ENCODE measurements around the gene CBX1.

The CBX1 gene

GRCh38 chr17:48044851-48045250 is 56.4 kb downstream of the CBX1 start:
- Histone ChIP-seq H2AFZ (ENCODE audit: low read length) (no peak overlapping the region), H3K79me2 (ENCODE audit: low read length) (peaks cover 25% of the 10 kb centered on the region), H3K4me2 (ENCODE audit: low read depth, low read length) (no peak overlapping the region), H3K36me3 (replicated peaks; ENCODE audit: insufficient read depth, low read length) (no peaks in the 10 kb centered on the region), H3F3A (ENCODE audit: insufficient read depth, low read length) (peaks cover 10% of the 10 kb centered on the region), H3K9me3 (replicated peaks; ENCODE audit: insufficient read depth, low read length) (no peaks in the 10 kb centered on the region), H3K27ac (ENCODE audit: low read length) (no peak overlapping the region), H4K20me1 (ENCODE audit: insufficient read depth, low read length) (no peaks in the 10 kb centered on the region), H3K9ac (ENCODE audit: low read length) (no peak overlapping the region), H3K27me3 (replicated peaks; ENCODE audit: insufficient read depth, low read length) (no peaks in the 10 kb centered on the region), H3K4me1 (ENCODE audit: low read length) (peaks cover 6% of the 10 kb centered on the region; the same call in 1 of the 2 replicates), H3K4me3 (ENCODE audit: low read length) (no peak overlapping the region), H3K9me2 (replicated peaks; ENCODE audit: insufficient read depth, low read length) (no peaks in the 10 kb centered on the region)
- TF ChIP-seq CTCF (IDR thresholded peaks at IDR 0.05; ENCODE audit: low read length) (no peak), EZH2phosphoT487 (IDR thresholded peaks at IDR 0.05; ENCODE audit: low read length) (no peak), EZH2 (optimal IDR thresholded peaks at IDR 0.05; ENCODE audit: low read depth, low read length) (no peak)
- DNase-seq, result no peak

- H3K27me3 ChIP-seq (replicated peaks; ENCODE audit: insufficient read depth, low read length), result 0 out of 2 replicates have a peak, but pooled peaks cover under 1% of the 10 kb centered on the region
- H3K4me2 ChIP-seq (ENCODE audit: low read depth, low read length), result no peak overlapping the region
- H3K4me1 ChIP-seq (ENCODE audit: low read length), result 0 out of 2 replicates have a peak, but pooled peaks cover 5% of the 10 kb centered on the region
- no peak overlapping the region for H3K9ac ChIP-seq (ENCODE audit: low read length)
- peaks cover 13% of the 10 kb centered on the region for H3K79me2 ChIP-seq (ENCODE audit: low read length)
- no peak for TF ChIP-seq CTCF (IDR thresholded peaks at IDR 0.05; ENCODE audit: low read length)
- H3K4me3 ChIP-seq (ENCODE audit: low read length), result no peak overlapping the region
- H3K36me3 ChIP-seq (replicated peaks; ENCODE audit: insufficient read depth, low read length), result no peaks in the 10 kb centered on the region
- H3K27ac ChIP-seq (ENCODE audit: low read length), result no peak overlapping the region
- no peaks in the 10 kb centered on the region for H3K9me3 ChIP-seq (replicated peaks; ENCODE audit: insufficient read depth, low read length)
- H3F3A ChIP-seq (ENCODE audit: insufficient read depth, low read length), result no peaks in the 10 kb centered on the region
- H2AFZ ChIP-seq (ENCODE audit: low read length), result no peak overlapping the region
- no peaks in the 10 kb centered on the region for H3K9me2 ChIP-seq (replicated peaks; ENCODE audit: insufficient read depth, low read length)
- no peak for DNase-seq
- no peaks in the 10 kb centered on the region for H4K20me1 ChIP-seq (ENCODE audit: insufficient read depth, low read length)
Observed at GRCh38 chr17:48043176-48043575, 58.1 kb downstream of the CBX1 start.

- no peak overlapping the region for H3K27ac ChIP-seq (ENCODE audit: low read length)
- H3K27me3 ChIP-seq (replicated peaks; ENCODE audit: insufficient read depth, low read length), result 0 out of 2 replicates have a peak, but pooled peaks cover 7% of the 10 kb centered on the region
- no peak overlapping the region for H3K4me3 ChIP-seq (ENCODE audit: low read length)
- no peaks in the 10 kb centered on the region for H3K9me2 ChIP-seq (replicated peaks; ENCODE audit: insufficient read depth, low read length)
- no peaks in the 10 kb centered on the region for H3F3A ChIP-seq (ENCODE audit: insufficient read depth, low read length)
- no peaks in the 10 kb centered on the region for H3K9me3 ChIP-seq (replicated peaks; ENCODE audit: insufficient read depth, low read length)
- H3K9ac ChIP-seq (ENCODE audit: low read length), result no peak overlapping the region
- H3K79me2 ChIP-seq (ENCODE audit: low read length), result no peaks in the 10 kb centered on the region
- no peak overlapping the region for H2AFZ ChIP-seq (ENCODE audit: low read length)
- H3K4me1 ChIP-seq (ENCODE audit: low read length), result no peaks in the 10 kb centered on the region
- no peak overlapping the region for H3K4me2 ChIP-seq (ENCODE audit: low read depth, low read length)
- DNase-seq, result no peak
- no peak for TF ChIP-seq EZH2 (optimal IDR thresholded peaks at IDR 0.05; ENCODE audit: low read depth, low read length)
- no peak for TF ChIP-seq EZH2phosphoT487 (IDR thresholded peaks at IDR 0.05; ENCODE audit: low read length)
- TF ChIP-seq CTCF (IDR thresholded peaks at IDR 0.05; ENCODE audit: low read length), result no peak
- H4K20me1 ChIP-seq (ENCODE audit: insufficient read depth, low read length), result no peaks in the 10 kb centered on the region
- no peaks in the 10 kb centered on the region for H3K36me3 ChIP-seq (replicated peaks; ENCODE audit: insufficient read depth, low read length)
Observed at GRCh38 chr17:48038687-48039086, 62.6 kb downstream of the CBX1 start.
